HCT116 (cell line): ENCODE data around the gene PACS2. TPM values are rescaled to one million over a fixed set of nuclear protein-coding genes. Genes with fewer than 3 reads are reported as not detected.

Experiments
- ATAC-seq: fragments of 200-7000 bp; cut with Tn5 transposase; 2 replicates; pipeline ENCODE4 v1.9.1; 2020; ENCODE audit warnings: mild to moderate bottlenecking, moderate library complexity
- BruUV-seq: library from RNA; stranded (reverse); fragments of 400-500 nt; replicated peaks from 2 replicates; lab custom pipeline; 2021; lab: Mats Ljungman, UMichigan
- CTCF ChIA-PET: fragments of 300-600 bp; sonication (Branson Sonifier 250); formaldehyde crosslinking; loops from one replicate; lab custom pipeline; 2021; ENCODE audit warnings: antibody characterized with exemption; lab: Charles Lee
- POLR2A ChIA-PET: fragments of 300-600, 350-600 bp; sonication (Branson Sonifier 250); formaldehyde crosslinking; loops from one replicate; lab custom pipeline; 2021; ENCODE audit warnings: antibody characterized with exemption; lab: Charles Lee
- RAD21 ChIA-PET, 2 experiments: fragments of 300-600 bp; sonication (Branson Sonifier 250); formaldehyde crosslinking; loops; one replicate each; lab custom pipeline; 2023; ENCODE audit warnings: low total read pairs in 2 of 2; ENCODE audit not compliant: uncharacterized antibody in 2 of 2, unreplicated experiment in 2 of 2, low non-redundant PET in 1 of 2; lab: Charles Lee
- DNase-seq: peaks from one replicate; pipeline ENCODE4 v3.0.0-alpha.2; 2010; ENCODE audit warnings: low read depth, low spot score
- H2AFZ ChIP-seq: fragments of 200-600 bp; shearing (Covaris generic), sonication (generic); 2 replicates; pipeline ENCODE4 v1.6.1; 2017; ENCODE audit warnings: low read depth, mixed run types, mixed read lengths, antibody characterized with exemption, low read length; ENCODE audit not compliant: poor library complexity, severe bottlenecking
- H3K27ac ChIP-seq: 2 replicates; pipeline ENCODE4 v1.5.1; 2012; ENCODE audit warnings: low read depth, low read length
- H3K27me3 ChIP-seq: fragments of 200-600 bp; sonication (generic); 2 replicates; pipeline ENCODE4 v1.6.1; 2016; ENCODE audit warnings: mixed run types, low read length, mixed read lengths; ENCODE audit not compliant: insufficient read depth
- H3K36me3 ChIP-seq, 2 experiments: fragments of 200-500 bp in 1 of 2; fragments of 200-600 bp in 1 of 2; sonication (Bioruptor generic) in 1 of 2; sonication (generic) in 1 of 2; 2 replicates each; pipeline versions ENCODE4 v1.5.1 to v1.6.1; 2014 to 2016; ENCODE audit warnings: low read length in 2 of 2, inconsistent platforms in 1 of 2, mixed read lengths in 1 of 2, mixed run types in 1 of 2; ENCODE audit not compliant: insufficient read depth in 2 of 2, control insufficient read depth in 1 of 2
- H3K4me1 ChIP-seq, 2 experiments: fragments of 200-600 bp in 1 of 2; sonication (generic) in 1 of 2; 2 replicates each; pipeline versions ENCODE4 v1.5.1 to v1.6.1; 2012 to 2017; ENCODE audit warnings: low read length in 2 of 2, inconsistent platforms in 1 of 2, mild to moderate bottlenecking in 1 of 2, mixed read lengths in 1 of 2, mixed run types in 1 of 2, moderate library complexity in 1 of 2; ENCODE audit not compliant: insufficient read depth in 2 of 2, control insufficient read depth in 1 of 2
- H3K4me2 ChIP-seq: fragments of 200-600 bp; sonication (generic); 2 replicates; pipeline ENCODE4 v1.6.1; 2017; ENCODE audit warnings: mixed run types, low read length, mixed read lengths
- H3K4me3 ChIP-seq, 2 experiments: fragments of 200-600 bp in 1 of 2; sonication (generic) in 1 of 2; replicated peaks in 1 of 2; 2 replicates each; pipeline ENCODE4 v1.5.1; 2011 to 2016; ENCODE audit warnings: low read length in 2 of 2, control low read depth in 1 of 2, low read depth in 1 of 2, mild to moderate bottlenecking in 1 of 2, mixed read lengths in 1 of 2, mixed run types in 1 of 2
- H3K79me2 ChIP-seq: fragments of 200-600 bp; sonication (generic); 2 replicates; pipeline ENCODE4 v1.6.1; 2017; ENCODE audit warnings: mild to moderate bottlenecking, mixed run types, low read length, moderate library complexity, mixed read lengths; ENCODE audit not compliant: insufficient read depth
- H3K9ac ChIP-seq: fragments of 200-600 bp; sonication (generic); 2 replicates; pipeline ENCODE4 v1.6.1; 2016; ENCODE audit warnings: low read length, mixed read lengths
- H3K9me2 ChIP-seq: fragments of 200-600 bp; sonication (generic), shearing (Covaris generic); 2 replicates; pipeline ENCODE4 v1.6.1; 2017; ENCODE audit warnings: mixed run types, mild to moderate bottlenecking, moderate library complexity; ENCODE audit not compliant: insufficient read depth
- H3K9me3 ChIP-seq, 2 experiments: fragments of 200-500 bp in 1 of 2; fragments of 200-600 bp in 1 of 2; sonication (Bioruptor generic) in 1 of 2; sonication (generic) in 1 of 2; 2 replicates each; pipeline ENCODE4 v1.6.1; 2014 to 2017; ENCODE audit warnings: low read length in 2 of 2, mixed read lengths in 2 of 2, inconsistent platforms in 1 of 2, low read depth in 1 of 2, mild to moderate bottlenecking in 1 of 2, mixed run types in 1 of 2, moderate library complexity in 1 of 2; ENCODE audit not compliant: control insufficient read depth in 1 of 2, insufficient read depth in 1 of 2
- H4K20me1 ChIP-seq: fragments of 200-600 bp; sonication (generic), shearing (Covaris generic); 2 replicates; pipeline ENCODE4 v1.6.1; 2017; ENCODE audit warnings: mixed run types, mild to moderate bottlenecking, moderate library complexity; ENCODE audit not compliant: insufficient read depth
- CBX3 ChIP-seq: IDR thresholded peaks from 2 replicates; pipeline ENCODE4 v1.6.1; 2012; ENCODE audit warnings: low read depth
- CEBPB ChIP-seq: IDR thresholded peaks from 2 replicates; pipeline ENCODE4 v1.6.1; 2012; ENCODE audit warnings: low read depth
- EGR1 ChIP-seq: IDR thresholded peaks from 2 replicates; pipeline ENCODE4 v1.6.1; 2012; ENCODE audit warnings: low read depth
- ELF1 ChIP-seq: IDR thresholded peaks from 2 replicates; pipeline ENCODE4 v1.6.1; 2012; ENCODE audit warnings: low read depth, borderline replicate concordance
- EZH2 ChIP-seq: fragments of 200-600 bp; sonication (generic); IDR thresholded peaks from 2 replicates; pipeline ENCODE4 v1.6.1; 2017; ENCODE audit warnings: antibody characterized with exemption, mixed run types
- EZH2phosphoT487 ChIP-seq: fragments of 200-600 bp; IDR thresholded peaks from 2 replicates; pipeline ENCODE4 v1.6.1; 2018; ENCODE audit warnings: antibody characterized with exemption, borderline replicate concordance
- FOSL1 ChIP-seq: IDR thresholded peaks from 2 replicates; pipeline ENCODE4 v1.6.1; 2012; ENCODE audit warnings: low read depth
- POLR2A ChIP-seq: IDR thresholded peaks from 2 replicates; pipeline ENCODE4 v1.7.0; 2011; ENCODE audit warnings: borderline replicate concordance; ENCODE audit not compliant: insufficient read depth, insufficient read length; ENCODE audit errors: extremely low read depth
- POLR2AphosphoS5 ChIP-seq: IDR thresholded peaks from 2 replicates; pipeline ENCODE4 v1.6.1; 2011; ENCODE audit warnings: mild to moderate bottlenecking, low read depth, low read length, moderate library complexity
- RAD21 ChIP-seq: IDR thresholded peaks from 2 replicates; pipeline ENCODE4 v1.6.1; 2012; ENCODE audit warnings: low read depth, mild to moderate bottlenecking
- SIN3A ChIP-seq: IDR thresholded peaks from 2 replicates; pipeline ENCODE4 v1.6.1; 2012; ENCODE audit warnings: low read depth
- SP1 ChIP-seq: IDR thresholded peaks from 2 replicates; pipeline ENCODE4 v1.6.1; 2012; ENCODE audit warnings: low read depth
- SRF ChIP-seq: IDR thresholded peaks from 2 replicates; pipeline ENCODE4 v1.6.1; 2012; ENCODE audit warnings: low read depth
- TCF7L2 ChIP-seq: IDR thresholded peaks from 2 replicates; pipeline ENCODE4 v1.7.0; 2011; ENCODE audit warnings: borderline replicate concordance, inconsistent platforms; ENCODE audit not compliant: insufficient read depth, insufficient read length; ENCODE audit errors: extremely low read depth
- YY1 ChIP-seq: IDR thresholded peaks from 2 replicates; pipeline ENCODE4 v1.6.1; 2011; ENCODE audit warnings: low read length, low read depth, moderate library complexity, mild to moderate bottlenecking; ENCODE audit not compliant: insufficient replicate concordance; ENCODE audit errors: extremely low read depth
- ZNF274 ChIP-seq: fragments of 200-500 bp; sonication (Bioruptor generic); IDR thresholded peaks from 2 replicates; pipeline ENCODE4 v1.6.1; 2014; ENCODE audit warnings: mild to moderate bottlenecking, low read depth, low read length, inconsistent platforms
- intact Hi-C: fragments of 100-400 bp; cut with micrococcal nuclease; formaldehyde crosslinking; loops from 2 replicates; pipeline ENCODE4 v1.10.0; 2022
- total RNA-seq: library from RNA; stranded (reverse); gene quantifications from one replicate; pipeline ENCODE4 v1.2.1, GENCODE V29; 2021; ENCODE audit not compliant: unreplicated experiment
- TF ChIP-seq, protein P1 (sequence below): IDR thresholded peaks from 2 replicates; pipeline ENCODE4 v1.6.1; 2012
- TF ChIP-seq, protein P2 (sequence below): IDR thresholded peaks from 2 replicates; pipeline ENCODE4 v1.6.1; 2011; ENCODE audit warnings: mild to moderate bottlenecking, low read length, moderate library complexity; ENCODE audit not compliant: insufficient replicate concordance; ENCODE audit errors: extremely low read depth
- TF ChIP-seq, protein P3 (sequence below): IDR thresholded peaks from 2 replicates; pipeline ENCODE4 v1.6.1; 2012; ENCODE audit warnings: low read depth
- TF ChIP-seq, protein P4 (sequence below): IDR thresholded peaks from 2 replicates; pipeline ENCODE4 v1.6.1; 2012

The PACS2 gene
- total RNA-seq, 1 experiment from 2014 or later = 75.5 TPM

DNA sequence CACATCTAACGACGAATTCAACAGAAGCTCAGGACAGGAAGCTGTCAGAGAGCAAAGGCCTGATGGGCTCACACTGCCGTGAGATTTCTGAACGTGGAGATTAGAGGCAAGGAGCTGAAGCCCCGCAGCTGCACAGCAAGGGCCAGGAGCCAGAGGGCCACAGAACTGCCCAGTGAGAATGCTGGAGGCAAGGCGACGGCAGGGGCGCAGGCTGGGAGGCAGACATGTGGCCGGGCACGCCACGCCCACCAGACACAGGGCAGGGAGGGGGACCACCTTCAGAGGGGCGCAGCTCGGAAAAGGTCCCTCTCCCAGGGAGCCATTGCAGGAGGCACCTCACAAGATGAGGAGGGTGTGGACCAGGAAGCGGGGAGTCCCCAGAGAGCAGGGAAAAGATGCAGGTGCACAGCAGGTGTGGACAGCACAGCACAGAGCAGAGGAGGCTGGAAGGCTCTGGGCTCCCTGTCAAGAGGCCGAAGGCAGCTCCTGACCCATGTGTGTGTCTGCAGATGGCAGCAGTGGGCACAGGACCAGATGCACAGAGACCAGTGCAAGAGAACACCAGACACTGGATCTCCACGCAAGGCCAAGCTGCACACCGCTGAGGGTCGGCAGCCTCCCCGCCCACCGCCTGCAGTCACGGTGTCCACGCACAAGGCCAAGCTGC is 43.2 kb upstream of the PACS2 start (continued):
- TF ChIP-seq YY1 (no peak), EZH2phosphoT487 (no peak), SIN3A (no peak), SP1 (no peak), ZNF274 (no peak), CEBPB (no peak), POLR2AphosphoS5 (no peak)
- TF ChIP-seq, protein P1, sequence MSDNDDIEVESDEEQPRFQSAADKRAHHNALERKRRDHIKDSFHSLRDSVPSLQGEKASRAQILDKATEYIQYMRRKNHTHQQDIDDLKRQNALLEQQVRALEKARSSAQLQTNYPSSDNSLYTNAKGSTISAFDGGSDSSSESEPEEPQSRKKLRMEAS = no peak

DNA sequence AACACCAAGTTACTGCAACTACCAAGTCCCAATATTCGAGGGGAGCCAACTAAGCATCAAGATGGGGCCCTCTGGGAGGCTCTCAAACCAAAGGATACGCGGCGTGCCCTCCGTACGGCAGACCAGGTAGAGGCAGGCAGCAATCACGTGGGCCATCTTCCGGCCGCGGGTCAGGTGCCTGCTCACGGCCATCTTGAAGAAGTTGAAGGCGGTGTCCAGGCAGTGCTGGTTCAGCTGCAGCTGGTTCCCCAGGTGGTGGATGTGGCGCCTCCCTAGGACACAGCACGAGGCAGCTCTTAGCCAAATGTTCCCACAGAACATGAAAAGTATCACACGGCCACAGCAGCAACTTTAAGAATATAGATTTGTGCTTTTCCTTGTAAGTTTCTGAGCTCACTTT is 41.9 kb upstream of the PACS2 start:
- Histone ChIP-seq H2AFZ (no peak overlapping the region), H3K27ac (no peak overlapping the region), H3K36me3 (no peaks in the 10 kb centered on the region), H3K4me2 (no peak overlapping the region), H3K9me2 (no peaks in the 10 kb centered on the region), H3K9me3 (no peaks in the 10 kb centered on the region), H3K4me3 (no peak overlapping the region), H3K4me1 (no peaks in the 10 kb centered on the region), H4K20me1 (no peaks in the 10 kb centered on the region), H3K79me2 (peaks cover 8% of the 10 kb centered on the region; the same call in 1 of the 2 replicates), H3K9ac (no peak overlapping the region), H3K27me3 (no peaks in the 10 kb centered on the region)
- intact Hi-C loops = no loop called here
- POLR2A ChIA-PET = no interaction called here
- BruUV-seq = no TSS peak
- no peak for ATAC-seq
- RAD21 ChIA-PET = no interaction called here
- CTCF ChIA-PET = no interaction called here
- TF ChIP-seq EZH2 (no peak), ELF1 (no peak), CBX3 (no peak), RAD21 (no peak), CEBPB (no peak), POLR2A (no peak), YY1 (no peak), SP1 (no peak), SIN3A (no peak), TCF7L2 (no peak), ZNF274 (no peak), SRF (no peak), POLR2AphosphoS5 (no peak), EZH2phosphoT487 (no peak), EGR1 (no peak), FOSL1 (no peak)
- TF ChIP-seq, protein P2, sequence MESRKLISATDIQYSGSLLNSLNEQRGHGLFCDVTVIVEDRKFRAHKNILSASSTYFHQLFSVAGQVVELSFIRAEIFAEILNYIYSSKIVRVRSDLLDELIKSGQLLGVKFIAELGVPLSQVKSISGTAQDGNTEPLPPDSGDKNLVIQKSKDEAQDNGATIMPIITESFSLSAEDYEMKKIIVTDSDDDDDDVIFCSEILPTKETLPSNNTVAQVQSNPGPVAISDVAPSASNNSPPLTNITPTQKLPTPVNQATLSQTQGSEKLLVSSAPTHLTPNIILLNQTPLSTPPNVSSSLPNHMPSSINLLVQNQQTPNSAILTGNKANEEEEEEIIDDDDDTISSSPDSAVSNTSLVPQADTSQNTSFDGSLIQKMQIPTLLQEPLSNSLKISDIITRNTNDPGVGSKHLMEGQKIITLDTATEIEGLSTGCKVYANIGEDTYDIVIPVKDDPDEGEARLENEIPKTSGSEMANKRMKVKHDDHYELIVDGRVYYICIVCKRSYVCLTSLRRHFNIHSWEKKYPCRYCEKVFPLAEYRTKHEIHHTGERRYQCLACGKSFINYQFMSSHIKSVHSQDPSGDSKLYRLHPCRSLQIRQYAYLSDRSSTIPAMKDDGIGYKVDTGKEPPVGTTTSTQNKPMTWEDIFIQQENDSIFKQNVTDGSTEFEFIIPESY = no peak
- TF ChIP-seq, protein P3, sequence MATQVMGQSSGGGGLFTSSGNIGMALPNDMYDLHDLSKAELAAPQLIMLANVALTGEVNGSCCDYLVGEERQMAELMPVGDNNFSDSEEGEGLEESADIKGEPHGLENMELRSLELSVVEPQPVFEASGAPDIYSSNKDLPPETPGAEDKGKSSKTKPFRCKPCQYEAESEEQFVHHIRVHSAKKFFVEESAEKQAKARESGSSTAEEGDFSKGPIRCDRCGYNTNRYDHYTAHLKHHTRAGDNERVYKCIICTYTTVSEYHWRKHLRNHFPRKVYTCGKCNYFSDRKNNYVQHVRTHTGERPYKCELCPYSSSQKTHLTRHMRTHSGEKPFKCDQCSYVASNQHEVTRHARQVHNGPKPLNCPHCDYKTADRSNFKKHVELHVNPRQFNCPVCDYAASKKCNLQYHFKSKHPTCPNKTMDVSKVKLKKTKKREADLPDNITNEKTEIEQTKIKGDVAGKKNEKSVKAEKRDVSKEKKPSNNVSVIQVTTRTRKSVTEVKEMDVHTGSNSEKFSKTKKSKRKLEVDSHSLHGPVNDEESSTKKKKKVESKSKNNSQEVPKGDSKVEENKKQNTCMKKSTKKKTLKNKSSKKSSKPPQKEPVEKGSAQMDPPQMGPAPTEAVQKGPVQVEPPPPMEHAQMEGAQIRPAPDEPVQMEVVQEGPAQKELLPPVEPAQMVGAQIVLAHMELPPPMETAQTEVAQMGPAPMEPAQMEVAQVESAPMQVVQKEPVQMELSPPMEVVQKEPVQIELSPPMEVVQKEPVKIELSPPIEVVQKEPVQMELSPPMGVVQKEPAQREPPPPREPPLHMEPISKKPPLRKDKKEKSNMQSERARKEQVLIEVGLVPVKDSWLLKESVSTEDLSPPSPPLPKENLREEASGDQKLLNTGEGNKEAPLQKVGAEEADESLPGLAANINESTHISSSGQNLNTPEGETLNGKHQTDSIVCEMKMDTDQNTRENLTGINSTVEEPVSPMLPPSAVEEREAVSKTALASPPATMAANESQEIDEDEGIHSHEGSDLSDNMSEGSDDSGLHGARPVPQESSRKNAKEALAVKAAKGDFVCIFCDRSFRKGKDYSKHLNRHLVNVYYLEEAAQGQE = no peak
- TF ChIP-seq, protein P4, sequence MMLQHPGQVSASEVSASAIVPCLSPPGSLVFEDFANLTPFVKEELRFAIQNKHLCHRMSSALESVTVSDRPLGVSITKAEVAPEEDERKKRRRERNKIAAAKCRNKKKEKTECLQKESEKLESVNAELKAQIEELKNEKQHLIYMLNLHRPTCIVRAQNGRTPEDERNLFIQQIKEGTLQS = no peak
- no peak for DNase-seq
